ENCODE results near the gene OLA1.

The OLA1 gene

GRCh38 chr2:174033163-174033550 lies 215.2 kb downstream of the OLA1 start:
- DNase-seq (ENCODE audit: low read depth), result no peak

- no peak for DNase-seq (ENCODE audit: low read depth)
Observed at GRCh38 chr2:174031226-174031625, 217.1 kb downstream of the OLA1 start.

- no peak for DNase-seq (ENCODE audit: low read depth)
Observed at GRCh38 chr2:174028935-174029334, 219.4 kb downstream of the OLA1 start.

DNA sequence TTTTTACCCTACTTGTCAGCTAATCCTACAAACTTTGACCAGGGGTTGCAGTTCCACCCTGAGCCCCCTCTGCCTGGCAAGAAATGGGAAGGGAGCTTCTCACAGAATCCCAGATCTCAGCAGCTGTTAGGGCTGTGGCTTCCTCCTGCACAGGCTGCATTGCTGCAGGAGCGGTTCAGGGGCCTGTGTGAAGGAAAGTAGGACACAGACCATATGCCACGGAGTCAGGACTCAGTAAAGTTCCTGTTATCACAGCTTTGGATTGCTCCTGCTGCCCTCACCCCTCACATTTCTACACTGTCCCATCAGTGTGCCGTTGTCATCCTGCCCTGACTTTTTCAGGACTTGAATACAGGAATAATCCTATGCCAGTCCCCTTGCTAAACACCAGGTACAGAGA lies 220.4 kb downstream of the OLA1 start:
- DNase-seq (ENCODE audit: low read depth), result no peak

DNA sequence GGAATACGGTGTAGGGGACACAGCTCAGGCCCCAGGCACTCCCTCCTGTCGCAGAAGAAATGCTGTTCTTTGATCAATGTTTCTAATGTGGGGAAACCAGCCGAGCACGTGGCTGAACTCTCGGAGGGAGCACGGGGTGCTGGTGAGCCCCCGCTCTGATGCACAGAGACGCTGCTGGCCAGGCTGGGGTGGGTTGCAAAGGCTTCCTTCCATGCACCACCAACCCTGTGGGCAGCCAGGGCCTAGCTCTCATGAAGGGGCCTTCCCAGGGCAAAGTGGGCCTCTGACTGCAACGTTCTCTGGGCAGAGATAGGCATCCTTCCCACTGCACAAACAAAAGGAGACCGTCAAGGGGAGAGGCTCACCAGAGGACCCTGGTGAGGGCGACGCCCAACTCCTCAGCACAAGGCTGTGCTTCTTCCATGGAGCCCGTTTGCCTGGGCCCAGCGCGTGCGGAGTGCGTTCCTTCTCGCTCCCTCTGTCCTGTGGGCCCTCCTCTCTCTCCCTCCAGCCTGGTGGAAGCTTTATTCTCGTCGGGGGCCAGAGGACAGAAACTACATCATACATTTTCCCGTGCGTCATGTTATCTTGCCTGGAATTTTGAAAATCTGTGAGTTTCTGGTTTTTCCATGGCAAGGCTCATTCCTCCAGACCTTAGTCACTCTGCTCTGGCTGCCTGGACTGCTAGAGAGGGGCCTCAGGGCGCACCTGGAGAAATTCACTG lies 222.0 kb downstream of the OLA1 start:
- no peak for DNase-seq (ENCODE audit: low read depth)

- no peak for DNase-seq (ENCODE audit: low read depth)
Observed at GRCh38 chr2:174025271-174026121, 222.8 kb downstream of the OLA1 start.

DNA sequence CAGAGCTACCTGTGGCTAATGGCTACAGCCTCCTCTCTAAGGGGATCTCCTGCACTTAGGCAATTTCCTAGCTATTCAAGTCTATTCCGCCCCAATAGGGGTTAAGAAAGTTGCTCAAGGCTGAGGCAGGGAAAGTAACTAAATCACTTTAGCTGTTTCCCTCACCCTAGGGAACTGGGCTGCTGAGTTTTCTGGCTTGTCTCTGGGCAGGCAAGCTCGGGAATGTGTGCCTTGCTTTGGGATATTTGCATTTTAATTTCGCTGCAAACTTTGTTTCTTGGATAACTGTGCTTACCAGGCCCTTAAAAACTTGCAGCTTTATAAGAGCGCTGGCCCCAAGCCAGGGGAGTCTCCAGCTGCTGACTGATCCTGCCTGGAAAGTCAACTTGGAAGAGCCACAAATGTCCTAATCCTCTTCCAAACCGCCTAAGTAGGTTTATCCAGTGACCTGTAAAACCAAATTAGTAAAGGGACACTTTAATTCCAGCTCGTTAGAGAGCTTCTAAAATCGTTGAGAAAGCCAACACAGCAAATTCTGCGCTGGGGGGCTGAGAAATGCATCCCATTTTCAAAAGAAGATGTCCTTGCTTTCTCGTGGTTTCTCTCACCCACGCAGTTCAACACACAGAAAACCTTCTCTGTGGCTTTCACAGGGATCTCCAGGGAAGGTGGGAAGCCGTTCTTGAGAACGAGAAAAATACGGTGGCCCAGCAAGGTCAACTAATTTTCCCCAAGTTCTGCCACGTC lies 223.6 kb downstream of the OLA1 start:
- no peak for DNase-seq (ENCODE audit: low read depth)

GRCh38 chr2:174023591-174024523 lies 224.5 kb downstream of the OLA1 start:
- DNase-seq (ENCODE audit: low read depth), result peak; percentile 49
